Left ventricle myocardium inferior (tissue), 1 donor: ENCODE data around the gene CALM1. TPM values are rescaled to one million over a fixed set of nuclear protein-coding genes. Genes with fewer than 3 reads are reported as not detected.

Experiments
- DNase-seq: peaks from one replicate; pipeline ENCODE4 v3.0.0-alpha.2; 2020
- H3K27ac ChIP-seq: fragments of 200-600 bp; replicated peaks from 2 replicates; pipeline ENCODE4 v1.8.0; 2021
- H3K27me3 ChIP-seq: fragments of 200-600 bp; 2 replicates; pipeline ENCODE4 v1.8.0; 2021; ENCODE audit warnings: low read depth
- H3K36me3 ChIP-seq: fragments of 200-600 bp; 2 replicates; pipeline ENCODE4 v1.8.0; 2021
- H3K4me1 ChIP-seq: fragments of 200-600 bp; 2 replicates; pipeline ENCODE4 v1.8.0; 2021
- H3K4me3 ChIP-seq: fragments of 200-600 bp; 2 replicates; pipeline ENCODE4 v1.8.0; 2021; ENCODE audit warnings: mild to moderate bottlenecking, moderate library complexity
- H3K9me3 ChIP-seq: fragments of 200-600 bp; replicated peaks from 2 replicates; pipeline ENCODE4 v1.8.0; 2021
- intact Hi-C: fragments of 100-400 bp; cut with micrococcal nuclease; formaldehyde crosslinking; loops from one replicate; pipeline ENCODE4 v1.11.0; 2022
- total RNA-seq: library from RNA; stranded (reverse); fragmentation: NEBNext Ultra II Directional; extraction: Animal tissue kit (Norgen Biotek cat#: 25700); gene quantifications from one replicate; pipeline ENCODE4 v1.2.1, GENCODE V29; 2021
- TF ChIP-seq, protein P1 (sequence below): fragments of 200-600 bp; IDR thresholded peaks from 2 replicates; pipeline ENCODE4 v1.8.0; 2021; ENCODE audit warnings: antibody characterized with exemption, mild to moderate bottlenecking, borderline replicate concordance
- donor health status: DM: no; HTN: yes; CAD: no; lungs with severe emphysema.

Gene CALM1
- total RNA-seq, 1 donor from 2014 or later = 503 TPM

DNA sequence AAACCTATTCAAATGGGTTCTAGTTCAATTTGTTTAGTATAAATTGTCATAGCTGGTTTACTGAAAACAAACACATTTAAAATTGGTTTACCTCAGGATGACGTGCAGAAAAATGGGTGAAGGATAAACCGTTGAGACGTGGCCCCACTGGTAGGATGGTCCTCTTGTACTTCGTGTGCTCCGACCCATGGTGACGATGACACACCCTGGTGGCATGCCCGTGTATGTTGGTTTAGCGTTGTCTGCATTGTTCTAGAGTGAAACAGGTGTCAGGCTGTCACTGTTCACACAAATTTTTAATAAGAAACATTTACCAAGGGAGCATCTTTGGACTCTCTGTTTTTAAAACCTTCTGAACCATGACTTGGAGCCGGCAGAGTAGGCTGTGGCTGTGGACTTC lies 8.3 kb downstream of the CALM1 start:
- no peak overlapping the region for H3K27ac ChIP-seq
- intact Hi-C loops = loop anchor here (10.0 kb wide), 2 partner anchors 130 to 290 kb away; no protein-coding TSS in a partner anchor
- peaks cover 91% of the 10 kb centered on the region for H3K4me1 ChIP-seq
- TF ChIP-seq, protein P1, sequence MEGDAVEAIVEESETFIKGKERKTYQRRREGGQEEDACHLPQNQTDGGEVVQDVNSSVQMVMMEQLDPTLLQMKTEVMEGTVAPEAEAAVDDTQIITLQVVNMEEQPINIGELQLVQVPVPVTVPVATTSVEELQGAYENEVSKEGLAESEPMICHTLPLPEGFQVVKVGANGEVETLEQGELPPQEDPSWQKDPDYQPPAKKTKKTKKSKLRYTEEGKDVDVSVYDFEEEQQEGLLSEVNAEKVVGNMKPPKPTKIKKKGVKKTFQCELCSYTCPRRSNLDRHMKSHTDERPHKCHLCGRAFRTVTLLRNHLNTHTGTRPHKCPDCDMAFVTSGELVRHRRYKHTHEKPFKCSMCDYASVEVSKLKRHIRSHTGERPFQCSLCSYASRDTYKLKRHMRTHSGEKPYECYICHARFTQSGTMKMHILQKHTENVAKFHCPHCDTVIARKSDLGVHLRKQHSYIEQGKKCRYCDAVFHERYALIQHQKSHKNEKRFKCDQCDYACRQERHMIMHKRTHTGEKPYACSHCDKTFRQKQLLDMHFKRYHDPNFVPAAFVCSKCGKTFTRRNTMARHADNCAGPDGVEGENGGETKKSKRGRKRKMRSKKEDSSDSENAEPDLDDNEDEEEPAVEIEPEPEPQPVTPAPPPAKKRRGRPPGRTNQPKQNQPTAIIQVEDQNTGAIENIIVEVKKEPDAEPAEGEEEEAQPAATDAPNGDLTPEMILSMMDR = no peak
- no peaks in the 10 kb centered on the region for H3K9me3 ChIP-seq
- DNase-seq = no peak
- no peak overlapping the region for H3K4me3 ChIP-seq
- peaks cover 71% of the 10 kb centered on the region for H3K36me3 ChIP-seq
- no peaks in the 10 kb centered on the region for H3K27me3 ChIP-seq

DNA sequence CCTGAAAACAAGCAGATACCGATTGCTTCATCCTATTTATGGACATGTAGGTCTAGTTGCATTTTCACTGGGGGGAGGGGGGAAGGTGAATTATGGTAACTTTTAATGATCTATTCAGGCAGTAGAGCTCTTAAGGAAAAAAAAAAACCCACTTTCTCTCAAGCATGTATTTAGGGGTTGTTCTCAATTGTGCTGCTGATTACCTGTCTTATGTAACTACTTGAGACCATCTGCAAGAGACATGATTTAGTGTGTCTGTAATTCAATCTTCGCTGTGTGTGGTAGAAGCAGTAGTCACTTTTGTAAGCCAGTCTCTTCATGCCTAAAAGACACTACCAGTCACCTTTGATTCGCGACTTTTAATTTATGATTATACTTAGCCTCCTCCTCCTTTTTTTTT lies 8.9 kb downstream of the CALM1 start:
- TF ChIP-seq, protein P1 = no peak
- intact Hi-C loops = loop anchor here (10.0 kb wide), 2 partner anchors 129 to 289 kb away; no protein-coding TSS in a partner anchor
- Histone ChIP-seq H3K27ac (no peak overlapping the region), H3K4me1 (peaks cover 87% of the 10 kb centered on the region), H3K9me3 (no peaks in the 10 kb centered on the region), H3K4me3 (no peak overlapping the region), H3K36me3 (peaks cover 64% of the 10 kb centered on the region), H3K27me3 (no peaks in the 10 kb centered on the region)
- DNase-seq = no peak

DNA sequence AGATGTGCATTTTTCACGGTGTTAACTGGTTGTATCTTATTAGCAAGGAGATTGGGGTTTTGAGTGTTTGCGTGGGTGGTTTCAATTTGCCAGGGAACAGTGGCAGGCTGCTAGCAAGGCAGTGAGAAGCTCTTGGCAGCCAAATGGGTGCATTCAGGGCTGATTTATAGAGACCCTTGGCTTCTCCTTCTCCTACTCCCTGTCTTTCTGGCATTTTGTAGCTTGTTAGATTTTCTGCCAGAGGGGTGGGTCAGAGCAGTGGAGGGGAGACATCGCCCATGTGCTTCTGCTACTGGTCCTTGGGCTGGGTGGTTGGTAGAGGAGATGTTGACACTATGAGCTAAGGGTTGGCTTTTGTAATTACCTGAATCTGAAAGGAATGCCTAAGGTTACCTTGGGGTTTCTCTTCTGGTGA lies 9.6 kb downstream of the CALM1 start:
- H3K27ac ChIP-seq = peak overlapping the region; percentile 11
- intact Hi-C loops = loop anchor here (10.0 kb wide), 2 partner anchors 128 to 288 kb away; no protein-coding TSS in a partner anchor

DNA sequence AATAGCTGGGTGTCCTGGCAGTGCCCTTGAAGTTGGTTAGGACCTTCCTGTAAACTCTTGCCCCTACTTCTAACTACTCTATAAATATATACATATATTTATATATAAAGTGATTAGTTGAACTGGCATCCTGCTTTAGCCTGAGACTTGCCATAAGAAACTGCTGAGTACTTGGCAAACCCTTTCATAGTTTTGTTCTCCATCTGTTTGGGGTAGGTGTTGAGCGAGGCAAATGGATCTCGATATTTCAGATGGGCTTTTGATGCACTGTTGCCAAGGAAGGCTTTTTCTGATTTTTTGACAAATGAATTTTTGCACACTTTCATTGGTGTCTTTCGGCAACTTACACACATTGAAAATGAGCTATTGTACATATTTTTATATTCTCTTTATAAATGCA lies 10.4 kb downstream of the CALM1 start:
- TF ChIP-seq, protein P1 = no peak
- Histone ChIP-seq H3K27me3 (no peaks in the 10 kb centered on the region), H3K9me3 (no peaks in the 10 kb centered on the region), H3K36me3 (peaks cover 50% of the 10 kb centered on the region), H3K27ac (peak overlapping the region; percentile 11), H3K4me3 (no peak overlapping the region), H3K4me1 (peaks cover 72% of the 10 kb centered on the region)
- DNase-seq = no peak
- intact Hi-C loops = loop anchor here (10.0 kb wide), 2 partner anchors 128 to 288 kb away; no protein-coding TSS in a partner anchor

More for the DNA sequence above, 9.6 kb downstream of the CALM1 start:
- Histone ChIP-seq H3K27me3 (no peaks in the 10 kb centered on the region), H3K4me1 (peaks cover 81% of the 10 kb centered on the region), H3K4me3 (no peak overlapping the region), H3K36me3 (peaks cover 58% of the 10 kb centered on the region), H3K9me3 (no peaks in the 10 kb centered on the region)
- DNase-seq = no peak
- TF ChIP-seq, protein P1 = no peak

DNA sequence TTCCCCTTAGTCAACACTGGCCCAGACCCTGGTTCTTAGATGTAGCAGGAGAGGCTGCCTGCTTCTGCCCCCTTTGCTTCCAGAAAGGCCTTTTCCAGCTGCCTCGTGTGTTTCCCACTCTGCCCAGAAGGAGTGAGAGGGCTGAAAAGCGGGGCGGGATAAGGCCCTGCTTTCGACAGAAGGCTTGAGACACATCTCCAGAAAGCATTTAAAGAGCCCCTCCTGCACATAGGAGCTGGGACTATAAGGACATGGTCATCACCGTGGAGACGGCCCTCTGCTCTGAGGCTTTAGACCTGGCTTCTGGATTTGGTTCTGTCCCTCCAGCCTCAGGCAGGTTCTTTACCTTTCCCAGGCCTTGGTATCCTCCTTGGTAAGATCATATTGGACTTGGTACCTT lies 11.9 kb downstream of the CALM1 start:
- Histone ChIP-seq H3K36me3 (peaks cover 35% of the 10 kb centered on the region), H3K27me3 (no peaks in the 10 kb centered on the region), H3K9me3 (no peaks in the 10 kb centered on the region), H3K4me3 (no peak overlapping the region), H3K27ac (peak overlapping the region; percentile 84), H3K4me1 (peaks cover 58% of the 10 kb centered on the region)
- TF ChIP-seq, protein P1 = no peak
- DNase-seq = no peak
- intact Hi-C loops = loop anchor here (10.0 kb wide), 2 partner anchors 126 to 286 kb away; no protein-coding TSS in a partner anchor
